ENCODE results near the gene ARHGDIA.

The ARHGDIA gene

DNA sequence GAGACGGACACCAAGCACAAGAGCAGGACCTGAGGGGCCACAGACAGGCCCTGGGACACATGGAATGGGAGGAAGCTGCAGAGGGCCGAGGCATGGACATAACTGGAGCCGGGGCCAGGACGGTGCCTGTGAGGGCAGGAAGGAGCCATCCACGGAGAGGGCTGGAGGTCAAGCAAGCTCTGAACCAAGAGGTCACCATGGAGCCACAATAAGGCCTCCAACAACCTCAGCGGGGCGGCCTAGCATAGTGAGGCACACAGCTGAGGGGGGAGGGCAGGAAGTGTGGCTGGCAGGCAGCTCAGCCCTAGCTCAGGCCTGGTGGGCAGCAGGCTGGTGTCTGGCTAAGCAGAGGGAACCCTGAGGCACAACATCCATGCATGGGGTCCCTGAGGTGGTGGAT lies 42.5 kb downstream of the ARHGDIA start:
- DNase-seq (ENCODE audit: low read depth in 1 of 2, low spot score in 1 of 2), result no peak

DNA sequence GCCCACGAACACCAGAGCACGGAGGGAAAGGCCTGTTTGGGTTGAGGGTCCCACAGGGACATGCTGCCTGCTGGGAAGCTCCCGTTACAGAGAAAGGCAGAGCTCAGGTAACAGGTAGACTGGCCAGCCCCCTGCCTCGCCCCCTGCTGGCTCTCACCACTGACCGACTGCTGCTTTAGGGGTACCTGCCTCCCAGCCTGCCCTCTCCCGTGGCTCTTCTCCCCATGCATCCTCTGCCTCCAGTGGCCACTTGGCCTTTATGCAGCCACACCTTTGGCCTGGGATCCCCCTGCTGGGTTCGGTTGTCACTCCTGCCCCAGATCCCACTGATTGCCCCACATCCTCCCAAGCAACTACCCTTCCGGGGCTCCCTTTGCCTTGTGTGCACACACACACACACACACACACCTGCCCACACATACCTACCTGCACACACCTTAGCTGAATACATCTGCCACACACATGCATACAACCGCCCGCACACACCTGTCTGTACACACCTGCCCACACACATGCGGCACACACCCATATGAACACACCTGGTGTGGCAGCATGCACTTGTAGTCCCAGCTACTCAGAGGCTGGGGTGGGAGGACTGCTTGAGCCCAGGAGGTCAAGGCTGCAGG lies 45.2 kb downstream of the ARHGDIA start:
- DNase-seq (ENCODE audit: low read depth in 1 of 2, low spot score in 1 of 2), result no peak

GRCh38 chr17:81824595-81824994 lies 46.5 kb downstream of the ARHGDIA start:
- DNase-seq (ENCODE audit: low read depth in 1 of 2, low spot score in 1 of 2), result no peak

DNA sequence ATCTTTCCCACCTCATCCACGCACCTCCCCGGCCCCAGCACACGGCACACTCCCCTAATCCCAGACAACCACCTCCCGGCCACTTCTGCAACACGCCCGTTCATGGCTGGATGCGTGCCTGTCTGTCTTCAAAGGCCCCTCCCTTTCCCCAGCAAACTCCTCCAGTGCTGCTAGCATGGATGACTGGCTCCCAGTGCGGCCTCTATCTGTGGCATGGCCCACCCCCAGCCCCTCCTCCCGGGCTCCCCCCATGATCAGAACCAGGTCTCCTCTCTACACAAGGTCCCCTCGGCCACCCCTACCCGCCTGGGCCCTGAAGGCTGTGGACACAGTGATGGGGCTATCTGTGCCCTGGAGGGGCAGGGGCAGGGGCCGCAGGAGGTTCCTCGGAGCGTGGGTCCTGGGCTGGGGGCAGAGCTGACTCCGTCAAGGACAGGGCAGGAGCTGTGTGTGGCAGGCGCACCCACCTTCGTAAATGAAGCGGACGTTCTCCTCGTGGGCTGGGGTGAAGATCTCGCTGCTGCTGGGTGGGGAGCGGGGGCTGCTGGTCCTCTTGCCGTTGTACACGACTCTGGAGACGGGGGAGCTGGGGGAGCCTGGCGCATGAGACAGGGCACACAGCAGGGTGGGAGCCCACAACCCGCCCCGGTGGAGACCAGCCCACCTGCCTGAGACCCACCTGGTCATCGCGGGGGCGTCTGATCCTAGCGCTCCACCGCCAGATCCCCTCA lies 47.2 kb downstream of the ARHGDIA start:
- DNase-seq (ENCODE audit: low read depth in 1 of 2, low spot score in 1 of 2), result no peak

- DNase-seq (ENCODE audit: low read depth in 1 of 2, low spot score in 1 of 2), result no peak
These were observed 47.9 kb downstream of the ARHGDIA start for GRCh38 chr17:81822996-81823819.

DNA sequence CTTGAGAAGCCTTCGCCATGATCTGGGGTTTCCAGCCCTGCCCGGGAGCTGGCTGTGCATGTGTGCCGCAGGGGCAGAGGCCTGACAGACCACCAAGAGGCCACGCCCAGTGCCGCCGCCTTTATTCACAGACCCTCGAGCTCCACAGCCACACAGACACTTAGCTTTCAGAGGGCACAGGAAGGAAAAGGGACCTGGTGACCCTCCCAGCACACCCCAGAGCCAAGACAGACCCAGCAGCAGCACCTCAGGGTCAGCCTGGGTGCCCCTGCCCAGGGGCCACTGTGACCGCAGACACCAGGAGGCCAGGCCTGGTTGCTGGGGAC lies 48.9 kb downstream of the ARHGDIA start:
- DNase-seq (ENCODE audit: low read depth in 1 of 2, low spot score in 1 of 2), result no peak

DNA sequence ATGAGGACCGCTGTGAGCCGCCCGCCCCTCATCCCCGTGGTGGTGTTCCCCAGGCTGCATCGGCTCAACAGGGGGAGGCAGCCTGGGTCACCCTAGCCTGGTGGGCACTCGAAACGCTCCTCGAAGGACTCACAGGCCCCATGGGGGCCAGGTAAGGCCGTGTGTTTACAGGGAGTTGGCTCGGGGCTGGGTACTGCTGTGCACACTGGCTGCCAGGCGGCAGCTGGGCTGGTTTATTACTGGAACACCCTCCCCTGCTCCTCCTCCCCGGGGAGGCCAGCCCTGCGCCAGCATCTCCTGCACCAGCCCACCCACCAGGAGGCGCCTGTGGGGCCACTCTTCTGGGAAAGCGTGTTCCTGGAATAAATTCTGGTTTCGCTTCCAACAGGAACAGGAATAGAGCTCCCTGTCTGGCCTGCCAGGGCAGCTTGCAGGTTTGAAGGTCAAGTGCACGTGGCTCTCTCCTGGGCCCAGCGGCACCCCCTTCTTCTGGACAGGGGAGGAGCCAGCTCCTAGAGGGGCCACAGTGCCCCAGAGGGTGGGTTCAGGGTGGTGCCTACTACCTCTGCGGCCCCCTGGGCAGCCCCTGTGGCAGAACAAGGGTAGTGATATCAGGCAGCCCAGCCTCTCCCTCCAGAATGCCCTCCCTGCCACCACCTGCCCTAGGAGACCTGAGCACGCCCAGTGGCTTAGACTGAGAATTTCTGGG lies 49.4 kb downstream of the ARHGDIA start:
- no peak for DNase-seq (ENCODE audit: low read depth in 1 of 2, low spot score in 1 of 2)

DNA sequence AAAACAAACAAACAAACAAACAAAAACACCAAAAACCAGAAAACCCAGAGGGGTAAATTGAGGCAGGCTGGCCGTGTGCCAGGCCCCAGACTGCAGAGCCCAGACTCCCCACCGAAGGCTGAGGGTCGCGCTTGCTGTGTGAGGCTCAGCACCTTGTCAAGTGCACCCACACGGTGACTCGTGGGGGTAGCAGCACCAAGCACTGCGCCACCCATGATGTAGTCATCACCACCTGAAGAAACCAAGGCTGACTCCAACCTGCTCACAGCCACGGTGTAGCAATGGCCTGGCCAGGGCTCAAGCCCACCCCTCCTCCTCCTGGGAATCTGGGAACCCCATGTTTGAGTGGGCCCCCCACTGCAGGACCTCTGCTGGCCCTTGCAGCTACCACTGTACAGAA lies 50.0 kb downstream of the ARHGDIA start:
- DNase-seq (ENCODE audit: low read depth in 1 of 2, low spot score in 1 of 2), result no peak

DNA sequence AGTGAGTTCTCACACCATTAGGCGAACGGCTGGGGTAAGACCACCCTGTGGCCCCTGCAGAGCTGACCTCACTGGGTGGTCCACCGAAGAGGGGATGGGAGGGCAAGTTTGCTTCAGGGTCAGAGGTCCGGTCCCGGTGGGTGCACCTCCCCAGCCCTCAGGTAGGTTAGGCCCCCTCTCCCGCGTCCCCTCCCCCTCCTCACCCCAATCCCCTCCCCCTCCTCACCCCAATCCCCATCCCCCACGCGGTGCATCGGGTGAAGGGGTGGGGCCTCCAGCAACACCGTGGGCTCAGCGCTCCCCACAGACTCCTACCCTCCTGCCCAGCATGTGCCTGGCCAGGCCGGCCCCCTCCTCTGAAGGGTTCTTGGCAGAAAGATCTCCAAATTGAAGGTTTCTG lies 51.4 kb downstream of the ARHGDIA start:
- no peak for DNase-seq (ENCODE audit: low read depth in 1 of 2, low spot score in 1 of 2)

DNA sequence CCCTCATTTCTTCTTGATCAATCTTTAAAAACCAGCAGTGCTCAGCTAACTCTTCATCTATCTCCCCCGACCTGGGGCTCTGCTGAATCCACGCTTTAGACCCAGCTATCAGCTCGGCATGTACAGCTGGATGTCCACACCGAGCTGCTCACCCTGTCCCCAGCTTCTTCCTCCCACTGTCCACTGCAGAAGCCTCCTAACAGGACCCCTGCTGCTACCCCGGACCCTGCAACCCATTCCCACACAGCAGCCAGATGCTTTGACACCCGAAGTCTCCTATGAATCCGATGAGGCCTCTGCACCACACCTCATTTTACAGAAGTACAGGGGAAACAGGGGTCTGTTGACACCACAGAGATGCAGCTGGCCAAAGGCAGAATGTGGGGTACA lies 53.4 kb downstream of the ARHGDIA start:
- DNase-seq (ENCODE audit: low read depth in 1 of 2, low spot score in 1 of 2), result no peak

Measured in activated CD4-positive, alpha-beta T cell treated with anti-CD3 and anti-CD28 coated beads, Interleukin-2, amount 50 U/mL, for 24 hours (primary cell).